GM19324 (cell line): ENCODE results near the gene NAT14.

Experiments
- ATAC-seq: cut with Tn5 transposase; IDR thresholded peaks from one replicate; pipeline ENCODE4 v1.9.1; 2021; ENCODE audit warnings: mild to moderate bottlenecking, moderate library complexity; ENCODE audit not compliant: unreplicated experiment, low FRiP score

The NAT14 gene

GRCh38 chr19:55498246-55498840 is 13.4 kb downstream of the NAT14 start:
- no peak for ATAC-seq

- no peak for ATAC-seq
These were observed 15.5 kb downstream of the NAT14 start for GRCh38 chr19:55500368-55500952.

GRCh38 chr19:55502197-55502952 is 17.4 kb downstream of the NAT14 start:
- ATAC-seq: no peak

- no peak for ATAC-seq
These were observed 18.1 kb downstream of the NAT14 start for GRCh38 chr19:55503157-55503501.

GRCh38 chr19:55503502-55504251 is 18.7 kb downstream of the NAT14 start:
- ATAC-seq: peak; percentile 95

- no peak for ATAC-seq
These were observed 19.2 kb downstream of the NAT14 start for GRCh38 chr19:55504252-55504603.

- ATAC-seq: no peak
These were observed 20.0 kb downstream of the NAT14 start for GRCh38 chr19:55504981-55505380.

GRCh38 chr19:55508120-55508519 is 23.1 kb downstream of the NAT14 start:
- ATAC-seq: no peak

- ATAC-seq: peak; percentile 95
These were observed 32.1 kb downstream of the NAT14 start for GRCh38 chr19:55516878-55517620.

GRCh38 chr19:55519451-55520311 is 34.7 kb downstream of the NAT14 start:
- ATAC-seq: no peak

GRCh38 chr19:55520691-55521292 is 35.8 kb downstream of the NAT14 start:
- ATAC-seq: no peak

- no peak for ATAC-seq
These were observed 40.5 kb downstream of the NAT14 start for GRCh38 chr19:55525289-55526101.

- ATAC-seq: no peak
These were observed 41.5 kb downstream of the NAT14 start for GRCh38 chr19:55526216-55527196.

GRCh38 chr19:55527197-55528029 is 42.4 kb downstream of the NAT14 start:
- no peak for ATAC-seq

- ATAC-seq: no peak
These were observed 43.2 kb downstream of the NAT14 start for GRCh38 chr19:55528030-55528803.
